ENCODE results near the gene MGAT3. TPM values are rescaled to one million over a fixed set of nuclear protein-coding genes. Genes with fewer than 3 reads are reported as not detected.

Gene MGAT3
- total and polyA plus RNA-seq, 9 of the 15 experiments (the other 6 are each of a cell fraction or from before 2014, with no cell fraction given): 0.10 to 11.5 (median 4.6) TPM

DNA sequence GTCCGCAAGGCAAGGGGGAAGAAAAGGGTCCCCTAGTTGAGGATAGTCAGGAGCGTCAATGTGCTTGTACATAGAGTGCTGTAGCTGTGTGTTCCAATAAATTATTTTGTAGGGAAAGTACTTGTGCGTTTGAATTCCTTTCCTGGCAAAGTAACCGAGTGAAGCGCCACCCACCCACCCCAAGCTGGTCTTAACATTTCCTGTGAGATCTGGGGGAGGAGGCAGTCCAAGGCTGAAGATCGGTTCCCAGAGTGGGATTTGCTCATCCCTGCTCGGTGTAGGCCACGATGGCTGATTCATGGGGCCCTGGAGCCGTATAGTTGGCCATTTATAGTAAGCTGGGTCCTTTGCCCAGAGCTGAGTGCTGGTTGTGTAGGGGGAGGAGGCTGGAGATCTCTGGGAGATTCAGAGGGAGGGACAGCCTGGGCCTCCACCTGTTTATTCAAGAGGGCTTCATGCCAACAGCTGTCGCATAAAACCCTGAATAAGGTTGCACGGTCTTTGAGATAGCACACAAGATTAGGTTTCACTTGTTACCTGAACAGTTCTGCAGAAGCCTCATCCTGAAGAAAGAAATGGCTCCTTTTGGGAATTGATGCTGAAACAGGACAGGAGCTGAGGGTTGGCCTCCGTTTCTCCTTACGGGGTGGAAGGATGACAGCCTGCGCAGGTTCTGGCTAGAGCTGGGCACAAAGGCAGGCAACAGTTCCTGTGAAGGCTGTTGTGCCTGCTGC, 65.9 kb downstream of the MGAT3 start (continued):
- no peak for TF ChIP-seq MTA2 (IDR thresholded peaks at IDR 0.05; ENCODE audit: low read depth)
- TF ChIP-seq, protein P1, sequence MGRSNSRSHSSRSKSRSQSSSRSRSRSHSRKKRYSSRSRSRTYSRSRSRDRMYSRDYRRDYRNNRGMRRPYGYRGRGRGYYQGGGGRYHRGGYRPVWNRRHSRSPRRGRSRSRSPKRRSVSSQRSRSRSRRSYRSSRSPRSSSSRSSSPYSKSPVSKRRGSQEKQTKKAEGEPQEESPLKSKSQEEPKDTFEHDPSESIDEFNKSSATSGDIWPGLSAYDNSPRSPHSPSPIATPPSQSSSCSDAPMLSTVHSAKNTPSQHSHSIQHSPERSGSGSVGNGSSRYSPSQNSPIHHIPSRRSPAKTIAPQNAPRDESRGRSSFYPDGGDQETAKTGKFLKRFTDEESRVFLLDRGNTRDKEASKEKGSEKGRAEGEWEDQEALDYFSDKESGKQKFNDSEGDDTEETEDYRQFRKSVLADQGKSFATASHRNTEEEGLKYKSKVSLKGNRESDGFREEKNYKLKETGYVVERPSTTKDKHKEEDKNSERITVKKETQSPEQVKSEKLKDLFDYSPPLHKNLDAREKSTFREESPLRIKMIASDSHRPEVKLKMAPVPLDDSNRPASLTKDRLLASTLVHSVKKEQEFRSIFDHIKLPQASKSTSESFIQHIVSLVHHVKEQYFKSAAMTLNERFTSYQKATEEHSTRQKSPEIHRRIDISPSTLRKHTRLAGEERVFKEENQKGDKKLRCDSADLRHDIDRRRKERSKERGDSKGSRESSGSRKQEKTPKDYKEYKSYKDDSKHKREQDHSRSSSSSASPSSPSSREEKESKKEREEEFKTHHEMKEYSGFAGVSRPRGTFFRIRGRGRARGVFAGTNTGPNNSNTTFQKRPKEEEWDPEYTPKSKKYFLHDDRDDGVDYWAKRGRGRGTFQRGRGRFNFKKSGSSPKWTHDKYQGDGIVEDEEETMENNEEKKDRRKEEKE (IDR thresholded peaks at IDR 0.05; ENCODE audit: borderline replicate concordance in 1 of 2, control insufficient read depth in 1 of 2, low read depth in 2 of 2, low read length in 1 of 2): peak in 1 of 2 experiments; percentile 26; a peak in 1 of 4 replicates
- no peak for TF ChIP-seq NFRKB (IDR thresholded peaks at IDR 0.05; ENCODE audit: low read depth)
- TF ChIP-seq POLR3G (IDR thresholded peaks at IDR 0.05; ENCODE audit: extremely low read depth, insufficient read length, insufficient replicate concordance): no peak
- TF ChIP-seq POLR2H (tag; IDR thresholded peaks at IDR 0.05; ENCODE audit: low read depth): peak; percentile 60
- peak; percentile 64; the same call in 1 of the 2 replicates for TF ChIP-seq ESRRB (CRISPR knock-in tag; IDR thresholded peaks at IDR 0.05; ENCODE audit: borderline replicate concordance)
- no peak for TF ChIP-seq HNRNPLL (IDR thresholded peaks at IDR 0.05; ENCODE audit: low read depth, low read length, poor library complexity, severe bottlenecking)
- TF ChIP-seq ZNF766 (CRISPR knock-in tag; conservative IDR thresholded peaks at IDR 0.05): no peak
- no peak for TF ChIP-seq ATF6 (CRISPR knock-in tag; IDR thresholded peaks at IDR 0.05)
- TF ChIP-seq, protein P2, sequence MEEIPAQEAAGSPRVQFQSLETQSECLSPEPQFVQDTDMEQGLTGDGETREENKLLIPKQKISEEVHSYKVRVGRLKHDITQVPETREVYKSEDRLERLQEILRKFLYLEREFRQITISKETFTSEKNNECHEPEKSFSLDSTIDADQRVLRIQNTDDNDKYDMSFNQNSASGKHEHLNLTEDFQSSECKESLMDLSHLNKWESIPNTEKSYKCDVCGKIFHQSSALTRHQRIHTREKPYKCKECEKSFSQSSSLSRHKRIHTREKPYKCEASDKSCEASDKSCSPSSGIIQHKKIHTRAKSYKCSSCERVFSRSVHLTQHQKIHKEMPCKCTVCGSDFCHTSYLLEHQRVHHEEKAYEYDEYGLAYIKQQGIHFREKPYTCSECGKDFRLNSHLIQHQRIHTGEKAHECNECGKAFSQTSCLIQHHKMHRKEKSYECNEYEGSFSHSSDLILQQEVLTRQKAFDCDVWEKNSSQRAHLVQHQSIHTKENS (CRISPR knock-in tag; IDR thresholded peaks at IDR 0.05): peak; percentile 89; the same call in 1 of the 2 replicates
- TF ChIP-seq, protein P3, sequence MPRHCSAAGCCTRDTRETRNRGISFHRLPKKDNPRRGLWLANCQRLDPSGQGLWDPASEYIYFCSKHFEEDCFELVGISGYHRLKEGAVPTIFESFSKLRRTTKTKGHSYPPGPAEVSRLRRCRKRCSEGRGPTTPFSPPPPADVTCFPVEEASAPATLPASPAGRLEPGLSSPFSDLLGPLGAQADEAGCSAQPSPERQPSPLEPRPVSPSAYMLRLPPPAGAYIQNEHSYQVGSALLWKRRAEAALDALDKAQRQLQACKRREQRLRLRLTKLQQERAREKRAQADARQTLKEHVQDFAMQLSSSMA (CRISPR knock-in tag; IDR thresholded peaks at IDR 0.05): peak; percentile 10; the same call in 1 of the 2 replicates
- peak; percentile 70 for TF ChIP-seq ZNF444 (CRISPR knock-in tag; IDR thresholded peaks at IDR 0.05)
- TF ChIP-seq NR2F6 (CRISPR knock-in tag; IDR thresholded peaks at IDR 0.05): peak; percentile 76; the same call in 1 of the 2 replicates
- TF ChIP-seq PKNOX1 (IDR thresholded peaks at IDR 0.05): no peak
- no peak for TF ChIP-seq SMAD4 (CRISPR knock-in tag; conservative IDR thresholded peaks at IDR 0.05)
- 0 out of 2 replicates have a peak, but pooled peaks have one; percentile 37 for TF ChIP-seq ZBTB9 (CRISPR knock-in tag; IDR thresholded peaks at IDR 0.05)
- TF ChIP-seq BRF1 (IDR thresholded peaks at IDR 0.05; ENCODE audit: borderline replicate concordance, extremely low read depth, insufficient read length): no peak
